Activated naive CD8-positive, alpha-beta T cell treated with anti-CD3 and anti-CD28 coated beads, Interleukin-2, amount 50 U/mL, for 16 hours (primary cell): Measurements from ENCODE around the gene DBI.
"Not testable (repeated sequence)": the region's sequence is repeated elsewhere in the genome, so short reads cannot be mapped to it uniquely, and the experiment has no call there.

ENCODE experiments used
- DNase-seq: peaks from one replicate; pipeline ENCODE4 v3.0.0-alpha.2; 2020; ENCODE audit warnings: low read depth, low spot score

The DBI gene

GRCh38 chr2:119402106-119402505, 35.3 kb downstream of the DBI start:
- DNase-seq, result no peak

GRCh38 chr2:119402645-119403560, 36.1 kb downstream of the DBI start:
- DNase-seq, result no peak

GRCh38 chr2:119403618-119404017, 36.8 kb downstream of the DBI start:
- not testable (repeated sequence) for DNase-seq

- no peak for DNase-seq
These were observed 38.4 kb downstream of the DBI start for GRCh38 chr2:119405151-119405550.

- DNase-seq, result no peak
These were observed 40.8 kb downstream of the DBI start for GRCh38 chr2:119407430-119408220.

- no peak for DNase-seq
These were observed 41.4 kb downstream of the DBI start for GRCh38 chr2:119408221-119408619.

GRCh38 chr2:119409506-119409905, 42.7 kb downstream of the DBI start:
- DNase-seq, result no peak

- DNase-seq, result no peak
These were observed 48.1 kb downstream of the DBI start for GRCh38 chr2:119414894-119415293.

GRCh38 chr2:119415630-119416029, 48.9 kb downstream of the DBI start:
- no peak for DNase-seq

GRCh38 chr2:119416299-119416923, 49.6 kb downstream of the DBI start:
- DNase-seq, result no peak

GRCh38 chr2:119417908-119418307, 51.1 kb downstream of the DBI start:
- no peak for DNase-seq

GRCh38 chr2:119419065-119419464, 52.3 kb downstream of the DBI start:
- DNase-seq, result no peak

- no peak for DNase-seq
These were observed 53.2 kb downstream of the DBI start for GRCh38 chr2:119419803-119420508.

- DNase-seq, result no peak
These were observed 54.5 kb downstream of the DBI start for GRCh38 chr2:119421304-119421703.

GRCh38 chr2:119421741-119422140, 55.0 kb downstream of the DBI start:
- DNase-seq, result no peak
